SIG-M5 treated with dmso at 0.1 percent for 504 hours (cell line): ENCODE measurements around the gene INTS1.

Experiments used
- DNase-seq: peaks from one replicate; lab custom pipeline; 2025; ENCODE audit not compliant: unreplicated experiment; lab: John Stamatoyannopoulos, UW

The INTS1 gene

DNA sequence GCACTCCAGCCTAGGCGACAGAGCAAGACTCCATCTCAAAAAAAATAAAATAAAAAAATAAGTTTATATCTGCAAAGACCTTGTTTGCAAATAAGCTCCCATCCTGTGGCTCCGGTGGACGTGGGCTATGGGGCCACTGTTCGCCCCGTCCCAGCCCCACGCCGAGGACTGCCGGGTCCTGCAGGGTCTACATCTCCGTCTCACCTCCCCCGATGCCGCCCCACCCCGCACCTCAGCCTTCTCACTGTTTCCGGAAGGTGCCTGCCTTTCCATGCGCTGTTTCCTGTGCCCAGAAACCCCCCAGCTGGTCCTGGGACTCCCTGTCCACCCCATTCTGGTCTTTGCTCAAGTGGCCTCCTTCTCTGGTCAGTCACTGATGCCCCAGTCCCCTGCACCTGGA is 5.0 kb upstream of the INTS1 start:
- DNase-seq: no peak

DNA sequence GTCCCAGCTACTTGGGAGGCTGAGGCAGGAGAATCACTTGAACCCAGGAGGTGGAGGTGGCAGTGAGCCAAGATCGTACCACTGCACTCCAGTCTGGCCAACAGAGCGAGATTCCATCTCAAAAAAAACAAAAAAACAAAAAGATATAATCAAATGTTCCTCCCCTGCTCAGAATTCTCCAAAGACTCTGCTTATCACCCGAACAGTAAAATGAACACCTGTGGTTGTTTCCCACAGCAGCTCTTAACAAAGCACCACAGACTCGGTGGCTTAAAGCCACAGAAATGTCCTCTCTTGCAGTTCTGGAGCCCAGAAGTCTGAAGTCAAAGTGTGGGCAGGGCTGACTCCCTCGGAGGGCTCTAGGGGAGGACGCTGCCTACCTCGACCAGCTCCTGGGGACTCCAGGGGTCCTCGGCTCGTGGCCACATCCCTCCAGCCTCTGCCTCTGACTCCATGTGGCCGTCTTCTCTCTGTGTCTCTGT is 4.1 kb upstream of the INTS1 start:
- no peak for DNase-seq

DNA sequence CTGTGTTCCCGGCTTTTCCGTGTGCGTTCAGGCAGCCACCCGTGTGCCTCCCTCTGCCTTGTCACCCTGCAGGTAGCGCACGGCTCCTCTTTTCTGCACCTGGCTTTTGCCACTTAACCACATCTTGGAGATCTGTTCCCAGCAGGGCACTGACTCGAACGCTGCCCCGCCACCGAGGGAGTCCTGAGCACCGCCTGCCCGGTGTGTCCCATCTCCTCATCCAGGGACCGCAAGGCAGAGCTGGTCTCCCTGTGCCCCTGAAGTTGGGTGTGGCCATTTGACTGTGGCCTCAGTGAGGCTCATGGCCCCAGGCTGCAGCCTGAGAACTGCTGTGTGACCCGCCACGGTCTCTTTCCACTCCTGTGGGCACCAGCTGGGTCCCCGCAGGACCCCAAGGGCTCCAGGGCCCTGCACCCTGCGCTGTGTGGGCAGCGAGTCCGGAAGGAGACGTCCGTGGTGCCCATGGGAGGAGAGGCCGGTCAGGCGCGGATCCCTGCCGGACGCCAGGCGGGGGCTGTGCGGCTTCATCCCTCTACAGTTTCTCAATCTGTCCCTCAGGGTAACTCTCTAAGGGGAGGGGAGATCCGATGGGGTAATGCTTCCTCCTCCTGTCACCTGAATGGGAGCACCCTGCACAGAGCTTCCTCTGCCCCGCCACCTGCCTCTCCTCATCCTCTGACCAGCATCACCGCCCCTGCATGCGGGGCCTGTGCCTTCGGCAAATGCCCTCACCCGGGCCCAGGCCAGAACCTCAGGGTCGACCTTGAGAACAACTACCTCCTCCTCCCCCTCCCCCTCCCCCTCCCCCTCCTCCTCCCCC is 1.8 kb upstream of the INTS1 start:
- DNase-seq: peak; percentile 15

DNA sequence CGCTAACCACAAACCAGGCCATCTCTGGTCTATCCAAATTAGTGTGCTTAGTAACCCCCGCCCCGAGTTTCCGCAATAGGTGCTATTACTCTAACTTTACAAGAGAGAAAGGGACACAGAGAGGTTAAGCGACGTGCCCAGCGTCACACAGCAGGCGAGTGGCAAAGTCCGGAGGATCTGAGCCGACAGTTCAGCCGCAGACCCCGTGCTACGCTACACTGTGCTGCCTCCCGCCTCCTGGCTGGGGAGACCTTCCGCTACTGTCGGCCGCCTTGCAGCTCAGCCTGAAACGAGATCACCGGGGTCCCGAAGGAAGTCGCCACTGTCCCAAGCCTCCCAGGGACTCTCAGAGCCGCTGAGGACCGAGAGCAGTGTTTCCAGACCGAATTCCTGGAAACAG is 799 bp downstream of the INTS1 start:
- DNase-seq: no peak

DNA sequence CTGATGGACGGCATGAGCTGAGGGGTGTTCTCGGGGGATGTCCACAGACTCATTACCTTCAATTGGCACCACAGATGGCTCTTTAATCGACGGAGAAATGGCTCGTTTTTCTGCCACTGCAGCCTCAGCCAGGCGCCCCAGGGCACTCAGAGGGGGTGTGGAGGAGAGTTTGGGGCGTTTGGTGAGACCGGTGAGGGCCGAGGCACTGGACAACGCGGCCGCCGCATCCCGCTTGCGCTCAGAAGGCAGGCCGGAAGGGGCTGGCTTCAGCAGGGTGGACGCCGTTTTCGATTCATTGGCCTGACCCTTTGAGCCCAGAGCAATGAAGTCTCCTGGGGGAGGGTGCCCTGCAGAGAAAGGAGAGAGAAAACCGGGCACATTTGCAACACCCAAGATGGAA is 1.3 kb downstream of the INTS1 start:
- DNase-seq: no peak

DNA sequence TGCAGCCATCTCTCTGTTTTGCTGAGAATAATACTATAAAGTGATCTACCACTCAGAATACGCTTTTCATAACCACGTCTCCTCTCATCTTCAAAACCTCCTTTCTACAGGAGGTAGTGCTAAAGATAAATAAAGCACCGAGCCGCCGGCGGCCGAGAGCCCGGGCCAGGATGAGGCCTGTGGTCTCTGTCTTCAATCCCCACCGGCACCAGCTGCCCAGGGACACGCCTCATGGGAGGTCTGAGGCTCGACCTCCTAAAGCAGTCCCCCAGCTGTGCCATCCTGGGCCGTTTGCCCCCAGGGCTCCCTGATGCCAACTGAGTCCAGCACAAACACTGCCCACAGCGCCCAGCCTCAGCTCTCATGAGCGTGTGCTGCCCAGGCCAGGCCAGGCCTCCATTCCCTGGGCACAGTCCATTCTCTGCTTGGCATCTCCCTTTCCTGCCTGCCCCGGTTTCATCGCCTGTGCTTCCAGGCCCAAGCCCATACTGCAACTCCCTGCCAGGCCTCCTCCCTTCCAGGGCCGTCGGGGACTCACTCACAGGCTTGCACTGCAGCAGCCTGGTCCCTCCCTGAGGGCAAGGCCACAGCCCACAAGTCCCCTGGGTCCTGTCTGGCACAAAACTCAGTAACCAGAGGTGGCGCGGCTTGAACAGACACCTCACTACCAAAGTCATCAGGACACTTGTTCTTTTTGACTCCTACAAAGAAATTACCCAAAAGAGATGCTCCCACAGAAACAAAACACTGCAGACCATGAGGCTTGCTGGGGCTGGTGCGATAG is 2.5 kb downstream of the INTS1 start:
- no peak for DNase-seq

DNA sequence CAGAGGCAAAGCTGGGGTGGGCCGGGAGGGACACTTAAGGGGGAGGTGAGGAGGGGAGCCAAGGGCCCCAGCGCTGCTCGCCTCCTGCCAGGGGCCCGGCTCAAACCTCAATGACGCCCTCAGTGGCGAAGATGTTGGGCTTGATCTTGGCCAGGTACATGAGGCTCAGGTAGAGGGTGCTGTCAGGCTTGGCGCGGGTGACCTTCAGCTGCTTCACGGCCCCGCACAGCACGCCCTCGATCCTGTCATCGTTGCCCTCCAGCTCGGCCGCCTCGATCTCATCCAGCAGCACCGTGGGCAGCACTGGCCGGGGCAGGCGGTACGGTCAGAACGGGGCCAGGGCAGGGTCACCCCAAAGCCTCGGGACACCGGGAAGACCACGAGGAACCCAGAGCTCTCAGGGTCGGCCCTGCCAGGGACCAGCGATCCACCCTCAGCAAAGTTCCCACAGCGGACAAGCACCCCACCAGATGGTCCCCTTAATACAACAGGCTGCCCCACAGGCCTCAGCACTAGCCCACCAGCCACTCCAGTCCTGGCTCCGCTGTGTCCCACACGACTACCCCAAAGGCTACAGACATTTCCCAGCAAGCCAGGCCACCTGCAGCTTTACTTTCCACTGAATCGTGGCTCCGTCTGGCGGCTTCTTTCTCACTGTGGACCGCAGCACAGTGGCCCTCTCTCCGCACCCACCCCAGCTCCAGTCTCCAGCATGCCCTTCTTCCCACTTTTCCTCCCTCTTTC is 4.0 kb downstream of the INTS1 start:
- DNase-seq: no peak

DNA sequence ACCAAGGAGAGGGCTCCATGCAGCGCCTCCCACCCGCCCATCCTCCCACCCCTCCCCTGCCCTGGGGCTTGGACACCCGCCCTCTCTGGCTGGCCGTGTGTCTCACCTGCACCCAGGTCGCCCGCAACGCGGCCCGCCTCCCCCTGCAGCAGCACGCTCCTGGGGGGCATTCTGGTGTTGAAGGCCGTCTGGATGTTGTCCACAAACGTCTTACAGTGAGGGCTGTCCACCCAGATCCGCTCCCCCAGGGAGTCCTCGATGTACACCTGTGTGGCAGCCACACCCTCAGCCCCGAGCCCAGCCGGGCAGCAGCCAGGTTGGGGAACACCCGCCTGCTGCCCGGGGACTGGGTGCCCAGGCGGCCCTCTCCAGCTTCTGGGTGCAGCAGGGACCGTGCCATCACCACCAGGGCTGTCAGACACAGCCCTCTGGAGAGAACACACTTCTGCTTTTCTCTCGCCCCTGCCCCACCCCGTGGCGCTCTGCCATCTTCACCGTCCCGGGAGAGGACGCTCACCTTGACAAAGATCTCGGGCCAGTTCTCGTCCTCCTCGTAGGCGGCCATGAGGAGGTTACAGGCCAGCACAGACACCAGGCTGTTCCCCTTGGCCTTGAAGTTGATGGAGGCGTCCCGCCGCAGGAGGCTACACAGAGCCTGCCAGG is 4.7 kb downstream of the INTS1 start:
- no peak for DNase-seq

DNA sequence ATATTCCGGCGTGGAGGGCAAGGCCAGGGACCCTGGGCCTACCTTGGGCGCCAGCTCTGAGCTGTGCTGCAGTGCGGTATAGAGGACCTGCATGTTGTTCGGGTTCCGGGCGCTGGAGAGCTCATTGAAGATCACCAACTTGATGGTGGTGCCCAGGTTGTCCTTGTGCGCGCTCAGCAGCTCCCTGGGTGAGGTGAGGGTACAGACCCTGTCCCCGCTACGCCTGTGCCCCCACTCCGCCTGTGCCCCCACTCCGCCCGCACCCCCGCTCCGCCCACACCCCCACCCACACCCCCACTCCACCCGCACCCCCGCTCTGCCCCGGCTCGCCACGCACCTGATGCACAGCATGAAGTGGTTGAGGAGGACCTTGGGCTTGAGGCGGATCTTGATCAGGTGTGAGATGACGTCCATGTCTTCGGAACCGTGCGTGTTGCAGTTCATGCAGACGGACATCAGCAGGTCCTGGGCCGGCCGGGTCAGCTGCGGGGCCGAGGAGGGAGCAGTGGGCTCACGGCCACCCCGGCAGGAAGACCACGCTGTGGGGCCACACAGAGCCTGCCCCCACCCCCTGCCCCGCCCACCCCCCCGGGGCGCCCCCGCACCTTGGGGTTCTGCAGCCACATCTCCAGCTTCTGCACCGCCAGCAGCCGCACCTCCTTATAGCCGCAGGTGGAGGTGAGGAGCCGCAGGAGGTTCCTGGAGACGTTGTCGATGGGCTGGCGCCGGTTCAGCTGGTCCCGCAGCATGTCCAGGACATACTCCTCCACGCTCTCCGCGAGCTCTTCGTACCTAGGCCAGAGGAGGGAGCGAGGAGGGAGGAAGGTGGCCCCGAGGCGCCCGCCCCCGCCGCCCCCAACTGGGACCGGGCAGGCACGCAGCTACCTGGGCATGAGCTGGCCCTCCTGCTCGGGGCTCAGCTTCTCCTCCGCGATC is 5.6 kb downstream of the INTS1 start:
- no peak for DNase-seq

DNA sequence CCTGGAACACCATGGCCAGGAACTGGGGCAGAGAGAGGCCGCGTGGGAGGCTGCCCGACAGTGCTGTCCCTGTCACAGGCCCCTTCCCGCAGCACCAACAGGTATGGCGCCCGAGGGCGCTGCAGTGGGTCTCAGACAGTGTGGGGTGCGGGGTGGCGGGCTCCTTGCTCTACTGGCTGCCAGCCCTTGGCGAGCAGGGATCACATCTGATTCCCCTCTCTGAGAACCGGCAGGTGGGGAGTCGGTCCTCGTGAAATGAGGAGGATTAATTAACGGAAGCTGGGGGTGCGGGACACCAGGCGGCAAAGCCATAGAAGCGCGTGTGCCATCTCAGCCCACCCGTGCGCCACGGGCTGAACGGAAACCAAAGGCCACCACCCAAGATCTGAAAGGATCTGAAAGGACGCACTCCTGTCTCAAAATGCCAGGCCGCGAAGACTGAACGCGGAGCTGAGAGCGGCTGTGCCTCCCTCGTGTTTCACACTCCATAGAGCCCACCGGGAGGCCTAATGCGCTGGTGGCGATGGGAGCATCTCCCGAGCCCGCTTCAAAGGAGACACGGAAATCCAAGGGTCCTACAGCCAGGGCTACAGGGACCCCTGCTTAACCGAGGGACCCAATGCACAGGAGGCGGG is 6.8 kb downstream of the INTS1 start:
- DNase-seq: no peak

DNA sequence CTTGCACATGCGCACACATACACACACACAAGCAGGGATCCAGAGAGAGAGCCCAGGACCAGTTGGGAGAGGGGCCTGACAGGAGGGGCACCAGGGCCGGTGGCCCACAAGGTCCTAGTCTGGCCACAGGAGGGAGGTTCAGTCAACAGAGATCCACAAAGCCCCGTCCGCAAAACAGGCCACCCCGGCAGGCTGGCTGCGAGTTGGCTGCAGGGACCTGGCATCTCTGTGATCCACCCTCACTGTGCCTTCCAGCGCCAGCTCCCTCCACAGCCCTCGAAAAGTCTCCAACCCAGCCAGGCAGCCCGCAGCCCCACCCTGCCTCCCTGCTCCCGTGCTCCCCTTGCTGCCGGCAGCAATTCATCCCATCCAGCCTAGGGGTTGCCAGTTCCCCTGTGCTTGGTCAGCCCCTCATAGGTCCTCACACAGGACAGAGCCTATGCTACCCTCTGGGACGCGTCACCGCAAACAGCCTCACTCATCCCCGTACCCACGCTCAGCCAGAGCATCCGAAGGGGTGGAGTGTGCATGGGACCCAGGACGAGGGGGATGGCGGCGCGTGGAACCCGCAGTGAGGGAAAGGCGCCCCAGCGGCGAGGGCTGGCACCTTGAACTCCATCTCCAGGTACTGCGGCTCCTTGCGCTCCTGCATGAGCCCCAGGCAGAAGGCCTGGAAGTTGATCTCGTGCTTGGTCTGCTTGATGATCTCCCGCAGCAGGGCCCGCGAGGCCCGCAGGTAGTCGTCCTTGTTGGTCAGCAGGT is 7.5 kb downstream of the INTS1 start:
- no peak for DNase-seq

DNA sequence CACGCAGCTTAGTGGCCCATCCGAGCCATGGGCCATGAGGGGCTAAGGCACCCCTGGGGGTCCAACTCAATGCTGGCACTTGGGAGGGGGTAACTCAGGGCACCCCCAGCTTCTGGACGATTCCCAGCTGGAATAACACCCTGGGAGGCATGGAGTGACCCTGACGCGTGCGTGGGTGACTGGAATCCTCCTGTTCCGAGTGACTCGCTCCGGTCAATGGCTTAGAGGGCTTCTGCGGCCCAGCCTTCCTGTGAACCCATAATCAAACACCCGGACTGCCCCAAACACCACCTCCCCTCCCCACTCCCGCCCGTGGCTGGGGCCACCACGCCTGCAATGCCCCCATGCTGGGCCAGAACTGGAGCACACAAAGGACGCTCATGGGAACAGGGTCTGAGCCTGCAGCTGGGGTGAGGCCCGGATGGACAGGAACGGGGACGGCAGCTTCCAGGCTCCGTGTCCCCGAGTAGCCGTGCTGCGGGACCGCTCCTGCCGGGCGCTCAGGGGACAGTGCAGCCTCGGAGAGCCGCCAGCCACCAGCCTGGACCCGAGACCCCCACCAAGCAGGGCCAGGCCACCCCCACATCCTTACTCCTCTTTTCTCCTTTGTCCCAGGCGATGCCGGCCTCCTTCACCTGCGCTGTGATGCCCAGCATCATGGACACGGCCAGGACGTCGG is 8.5 kb downstream of the INTS1 start:
- no peak for DNase-seq

DNA sequence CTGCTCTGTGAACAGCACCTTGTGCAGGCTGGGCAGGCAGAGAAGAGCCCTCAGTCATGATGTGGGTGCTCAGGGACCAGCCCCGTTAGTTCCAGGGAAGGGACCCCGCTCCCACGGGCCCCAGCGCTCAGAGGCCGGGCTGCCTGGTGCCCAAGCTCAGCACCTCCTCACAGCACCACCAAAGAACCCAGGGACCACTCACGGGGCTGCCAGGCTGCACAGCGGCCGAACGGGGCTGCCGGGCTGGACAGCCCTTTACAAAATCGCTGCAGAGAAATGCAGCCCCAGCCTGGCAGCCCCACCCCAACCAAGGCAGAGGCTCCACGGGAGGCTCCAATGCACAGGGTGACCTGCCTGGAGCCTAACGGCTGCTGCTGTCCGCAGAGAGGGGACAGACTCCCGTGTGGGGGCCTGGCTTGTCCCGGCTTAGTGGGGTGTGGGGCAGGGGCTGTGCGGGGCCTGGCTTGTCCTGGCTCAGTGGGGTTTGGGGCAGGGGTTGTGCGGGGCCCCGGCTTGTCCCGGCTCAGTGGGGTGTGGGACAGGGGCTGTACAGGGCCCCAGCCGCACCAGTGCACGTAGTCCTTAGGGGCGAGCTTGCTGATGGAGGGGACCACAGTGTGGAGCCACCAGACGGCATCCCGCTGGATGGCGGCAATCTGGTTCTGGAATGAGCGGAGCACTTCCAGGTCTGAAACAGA is 9.2 kb downstream of the INTS1 start:
- DNase-seq: no peak

DNA sequence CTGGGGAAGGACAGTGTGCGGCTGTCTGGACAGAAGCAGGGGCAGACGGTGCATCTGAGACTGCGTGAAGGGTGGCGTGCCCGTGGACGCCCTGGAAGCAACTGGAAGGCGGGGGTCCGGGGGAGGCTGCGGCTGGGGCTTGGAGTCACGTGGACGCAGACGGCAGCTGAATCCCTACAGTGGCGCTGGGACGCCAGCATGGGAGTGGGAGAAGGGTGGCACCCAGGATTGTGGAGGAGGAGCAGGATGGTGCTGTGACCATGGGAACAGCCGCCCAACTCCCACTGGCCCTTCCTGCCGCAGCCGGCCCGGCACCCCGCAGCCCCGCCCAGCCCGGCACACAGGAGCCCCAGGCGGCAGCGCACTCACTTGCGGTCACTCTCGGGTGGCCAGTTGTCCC is 9.7 kb downstream of the INTS1 start:
- no peak for DNase-seq

DNA sequence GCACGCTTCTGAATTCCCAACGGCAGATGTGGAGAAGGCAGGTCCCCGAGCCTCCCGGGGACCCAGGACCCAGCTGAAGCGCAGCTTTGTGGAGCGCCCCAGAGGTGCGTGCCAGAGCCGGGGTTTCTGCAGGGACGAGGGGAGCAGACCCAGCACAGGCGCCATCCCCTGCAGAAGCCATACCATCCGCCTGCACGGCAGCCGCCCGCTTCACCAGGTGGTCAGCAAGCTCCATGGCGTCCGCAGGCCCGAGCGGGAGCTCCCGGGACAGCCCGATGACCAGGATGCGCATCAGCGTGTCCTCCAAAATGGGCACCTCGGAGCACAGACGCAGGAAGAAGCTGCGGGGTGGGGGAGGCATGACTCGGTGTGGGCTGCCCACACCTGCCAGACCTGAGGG is 10.6 kb downstream of the INTS1 start:
- DNase-seq: no peak

DNA sequence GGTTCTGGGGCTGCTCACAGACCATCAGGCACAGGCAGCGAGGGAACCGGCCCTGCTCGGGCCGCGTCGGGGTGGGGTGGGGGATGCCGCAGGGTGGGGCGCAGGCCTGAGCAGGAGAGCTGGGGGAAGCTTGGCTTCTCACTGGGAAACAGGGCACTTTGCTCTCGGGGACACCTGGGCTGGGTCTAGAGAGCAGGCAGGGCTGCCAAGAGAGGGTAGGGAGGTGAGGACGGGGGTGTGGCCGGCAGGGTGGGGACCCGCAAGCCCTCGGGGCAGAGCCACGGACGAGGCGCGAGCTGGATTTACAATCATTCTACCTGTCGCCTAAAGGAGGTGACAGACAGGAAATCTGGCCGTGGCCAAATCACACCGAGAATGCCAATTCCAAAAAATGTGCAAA is 11.1 kb downstream of the INTS1 start:
- no peak for DNase-seq

DNA sequence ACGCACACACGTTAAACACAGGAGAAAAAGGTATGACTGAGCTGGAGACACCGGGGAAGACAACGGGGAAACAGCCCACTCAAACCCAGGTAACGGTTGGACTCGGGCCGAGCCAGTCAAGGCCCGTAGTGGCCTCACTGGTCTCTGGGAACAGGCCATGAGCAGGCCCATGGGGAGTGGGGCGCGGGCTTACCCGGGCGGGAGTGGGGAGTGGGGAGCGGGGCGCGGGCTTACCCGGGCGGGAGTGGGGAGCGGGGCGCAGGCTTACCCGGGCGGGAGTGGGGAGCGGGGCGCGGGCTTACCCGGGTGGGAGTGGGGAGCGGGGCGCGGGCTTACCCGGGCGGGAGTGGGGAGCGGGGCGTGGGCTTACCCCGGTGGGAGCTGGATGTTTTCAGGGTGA is 11.5 kb downstream of the INTS1 start:
- DNase-seq: no peak

DNA sequence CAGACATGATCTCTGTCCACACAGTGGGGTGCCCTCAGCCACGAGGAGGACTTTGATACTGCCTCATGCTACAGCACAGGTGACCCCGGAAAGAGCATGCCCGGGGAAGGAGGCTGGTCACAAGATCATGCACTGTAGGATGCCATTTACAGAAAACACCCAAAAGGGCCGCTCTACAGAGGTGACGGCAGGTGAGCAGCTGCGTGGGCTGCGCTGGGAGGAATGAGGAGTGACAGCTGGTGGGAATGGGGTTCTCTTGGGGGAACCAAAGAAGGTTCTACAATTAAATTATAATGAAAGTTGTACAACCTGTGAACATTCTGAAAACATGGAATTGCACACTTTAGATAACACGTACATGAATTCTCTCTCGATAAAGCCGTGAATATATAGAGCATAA is 12.0 kb downstream of the INTS1 start:
- no peak for DNase-seq
